ENCODE data around the gene MAP2K6.
A peak's percentile ranks its signal among the peaks of the same experiment; 100 is the strongest.

Gene MAP2K6

GRCh38 chr17:69500911-69501429 is 86.5 kb downstream of the MAP2K6 start:
- TF ChIP-seq NFRKB (IDR thresholded peaks at IDR 0.05) (no peak), FOXK2 (IDR thresholded peaks at IDR 0.05) (no peak), BHLHE40 (IDR thresholded peaks at IDR 0.05; ENCODE audit: borderline replicate concordance) (no peak), TARDBP (IDR thresholded peaks at IDR 0.05) (no peak), SUZ12 (IDR thresholded peaks at IDR 0.05) (no peak)
- DNase-seq (ENCODE audit: extremely low spot score), result no peak
- ChIA-PET POLR2A (no interaction called here), CTCF (interaction anchor here (0.6 to 0.7 kb wide), 2 partner anchors 106 to 1983 kb away, joined by 3 read pairs; no protein-coding TSS in a partner anchor)

GRCh38 chr17:69501591-69502468 is 87.3 kb downstream of the MAP2K6 start:
- no peak for TF ChIP-seq FOXM1 (IDR thresholded peaks at IDR 0.05; ENCODE audit: borderline replicate concordance)
- TF ChIP-seq BHLHE40 (IDR thresholded peaks at IDR 0.05; ENCODE audit: borderline replicate concordance), result no peak
- TF ChIP-seq ZNF384 (IDR thresholded peaks at IDR 0.05), result peak; percentile 77
- no peak for TF ChIP-seq ELF4 (IDR thresholded peaks at IDR 0.05)
- TF ChIP-seq FOXA1 (IDR thresholded peaks at IDR 0.05), result no peak
- ChIA-PET CTCF (interaction anchor here (0.7 kb wide), 1 partner anchor 107 kb away, joined by 3 read pairs; no protein-coding TSS in a partner anchor), POLR2A (interaction anchor here (0.9 to 1.0 kb wide), 3 partner anchors 8 to 175 kb away, joined by 3 to 4 read pairs (median 4); partner anchors contain the start of genes ABCA5 and MAP2K6)
- peak; percentile 14 for DNase-seq (ENCODE audit: extremely low spot score)

GRCh38 chr17:69503711-69504110 is 89.2 kb downstream of the MAP2K6 start:
- ChIA-PET POLR2A (no interaction called here), CTCF (no interaction called here)
- no peak for TF ChIP-seq CTBP1 (IDR thresholded peaks at IDR 0.05; ENCODE audit: borderline replicate concordance)
- DNase-seq (ENCODE audit: extremely low spot score), result no peak

- ChIA-PET CTCF (interaction anchor here (0.6 to 0.7 kb wide), 2 partner anchors 17 to 49 kb away, joined by 3 read pairs; no protein-coding TSS in a partner anchor), POLR2A (no interaction called here)
- TF ChIP-seq ARNT (IDR thresholded peaks at IDR 0.05), result no peak
- no peak for DNase-seq (ENCODE audit: extremely low spot score)
These were observed 91.2 kb downstream of the MAP2K6 start for GRCh38 chr17:69505740-69506139.

GRCh38 chr17:69506489-69506888 is 92.0 kb downstream of the MAP2K6 start:
- TF ChIP-seq NFRKB (IDR thresholded peaks at IDR 0.05) (no peak), FOXA1 (IDR thresholded peaks at IDR 0.05) (no peak), SUZ12 (IDR thresholded peaks at IDR 0.05) (no peak), TARDBP (IDR thresholded peaks at IDR 0.05) (no peak), FOXK2 (IDR thresholded peaks at IDR 0.05) (no peak), PKNOX1 (IDR thresholded peaks at IDR 0.05) (no peak), ZNF384 (IDR thresholded peaks at IDR 0.05) (no peak), BHLHE40 (IDR thresholded peaks at IDR 0.05; ENCODE audit: borderline replicate concordance) (no peak), CTBP1 (IDR thresholded peaks at IDR 0.05; ENCODE audit: borderline replicate concordance) (no peak), L3MBTL2 (conservative IDR thresholded peaks at IDR 0.05) (no peak), ELF4 (IDR thresholded peaks at IDR 0.05) (no peak), SP1 (IDR thresholded peaks at IDR 0.05) (no peak)
- ChIA-PET POLR2A (interaction anchor here (0.6 kb wide), 1 partner anchor 92 kb away, joined by 4 read pairs; the partner anchor contains the start of gene MAP2K6), CTCF (interaction anchor here (0.7 to 1.3 kb wide), 2 partner anchors 10 to 13 kb away, joined by 5 read pairs; no protein-coding TSS in a partner anchor)
- peak; percentile 22 for DNase-seq (ENCODE audit: extremely low spot score)

- ChIA-PET CTCF (no interaction called here), POLR2A (no interaction called here)
- TF ChIP-seq FOXA1 (IDR thresholded peaks at IDR 0.05), result no peak
- no peak for TF ChIP-seq LEF1 (IDR thresholded peaks at IDR 0.05; ENCODE audit: borderline replicate concordance)
- no peak for TF ChIP-seq SP1 (IDR thresholded peaks at IDR 0.05)
- no peak for TF ChIP-seq NFRKB (IDR thresholded peaks at IDR 0.05)
- TF ChIP-seq ELF4 (IDR thresholded peaks at IDR 0.05), result no peak
- no peak for TF ChIP-seq BHLHE40 (IDR thresholded peaks at IDR 0.05; ENCODE audit: borderline replicate concordance)
- TF ChIP-seq CTBP1 (IDR thresholded peaks at IDR 0.05; ENCODE audit: borderline replicate concordance), result no peak
- TF ChIP-seq HDGF (IDR thresholded peaks at IDR 0.05; ENCODE audit: borderline replicate concordance), result no peak
- no peak for TF ChIP-seq SUZ12 (IDR thresholded peaks at IDR 0.05)
- no peak for TF ChIP-seq ZNF384 (IDR thresholded peaks at IDR 0.05)
- no peak for TF ChIP-seq FOXK2 (IDR thresholded peaks at IDR 0.05)
- TF ChIP-seq PKNOX1 (IDR thresholded peaks at IDR 0.05), result no peak
- TF ChIP-seq ARNT (IDR thresholded peaks at IDR 0.05), result no peak
- no peak for TF ChIP-seq TARDBP (IDR thresholded peaks at IDR 0.05)
- no peak for TF ChIP-seq FOXM1 (IDR thresholded peaks at IDR 0.05; ENCODE audit: borderline replicate concordance)
- TF ChIP-seq L3MBTL2 (conservative IDR thresholded peaks at IDR 0.05), result no peak
- DNase-seq (ENCODE audit: extremely low spot score), result no peak
These were observed 94.3 kb downstream of the MAP2K6 start for GRCh38 chr17:69508814-69509213.

- POLR2A ChIA-PET, result no interaction called here
- no peak for DNase-seq (ENCODE audit: extremely low spot score)
- CTCF ChIA-PET, result interaction anchor here (1.0 kb wide), 1 partner anchor 11 kb away, joined by 3 read pairs; no protein-coding TSS in a partner anchor
- TF ChIP-seq PKNOX1 (IDR thresholded peaks at IDR 0.05) (no peak), FOXA1 (IDR thresholded peaks at IDR 0.05) (no peak), SP1 (IDR thresholded peaks at IDR 0.05) (no peak), ARNT (IDR thresholded peaks at IDR 0.05) (no peak), L3MBTL2 (conservative IDR thresholded peaks at IDR 0.05) (no peak), CTBP1 (IDR thresholded peaks at IDR 0.05; ENCODE audit: borderline replicate concordance) (no peak), FOXM1 (IDR thresholded peaks at IDR 0.05; ENCODE audit: borderline replicate concordance) (no peak), LEF1 (IDR thresholded peaks at IDR 0.05; ENCODE audit: borderline replicate concordance) (no peak), ELF4 (IDR thresholded peaks at IDR 0.05) (no peak), TARDBP (IDR thresholded peaks at IDR 0.05) (no peak), HDGF (IDR thresholded peaks at IDR 0.05; ENCODE audit: borderline replicate concordance) (no peak), FOXK2 (IDR thresholded peaks at IDR 0.05) (no peak), SUZ12 (IDR thresholded peaks at IDR 0.05) (no peak), ZNF384 (IDR thresholded peaks at IDR 0.05) (no peak), NFRKB (IDR thresholded peaks at IDR 0.05) (no peak), BHLHE40 (IDR thresholded peaks at IDR 0.05; ENCODE audit: borderline replicate concordance) (no peak)
These were observed 96.8 kb downstream of the MAP2K6 start for GRCh38 chr17:69511250-69511649.
